ENCODE measurements around the gene PIM1. TPM values are rescaled to one million over a fixed set of nuclear protein-coding genes. Genes with fewer than 3 reads are reported as not detected.

The PIM1 gene
- total RNA-seq, 2 experiments from 2014 or later = 137 to 163 TPM

- ChIA-PET POLR2A (no interaction called here), CTCF (interaction anchor here (0.6 to 1.2 kb wide), 2 partner anchors 64 to 129 kb away, joined by 3 to 4 read pairs; no protein-coding TSS in a partner anchor)
- DNase-seq (no peak), ATAC-seq (no peak)
- Mint-ChIP-seq H3K4me1 (peaks cover 31% of the 10 kb centered on the region), H3K9me3 (ENCODE audit: low read depth) (no peaks in the 10 kb centered on the region), H3K27me3 (no peaks in the 10 kb centered on the region), H3K4me3 (no peak overlapping the region), H3K27ac (no peak overlapping the region), H3K36me3 (ENCODE audit: low read depth) (no peaks in the 10 kb centered on the region)
- intact Hi-C loops (cut with DNase I, micrococcal nuclease) = no loop called here
Observed at GRCh38 chr6:37158508-37158907, 11.4 kb upstream of the PIM1 start.

GRCh38 chr6:37160922-37161778, 8.8 kb upstream of the PIM1 start:
- H3K27me3 Mint-ChIP-seq = no peaks in the 10 kb centered on the region
- no peaks in the 10 kb centered on the region for H3K36me3 Mint-ChIP-seq (ENCODE audit: low read depth)
- intact Hi-C loops (cut with DNase I, micrococcal nuclease) = no loop called here
- no peak overlapping the region for H3K27ac Mint-ChIP-seq
- CTCF ChIA-PET = interaction anchor here (0.7 to 2.3 kb wide), 9 partner anchors 10 to 535 kb away, joined by 3 to 6 read pairs (median 3); no protein-coding TSS in a partner anchor
- H3K9me3 Mint-ChIP-seq (ENCODE audit: low read depth) = no peaks in the 10 kb centered on the region
- peaks cover 16% of the 10 kb centered on the region for H3K4me1 Mint-ChIP-seq
- H3K4me3 Mint-ChIP-seq = no peak overlapping the region
- DNase-seq (no peak), ATAC-seq (no peak)
- POLR2A ChIA-PET = interaction anchor here (0.6 to 1.0 kb wide), 2 partner anchors 8 to 11 kb away, joined by 3 read pairs; no protein-coding TSS in a partner anchor

DNA sequence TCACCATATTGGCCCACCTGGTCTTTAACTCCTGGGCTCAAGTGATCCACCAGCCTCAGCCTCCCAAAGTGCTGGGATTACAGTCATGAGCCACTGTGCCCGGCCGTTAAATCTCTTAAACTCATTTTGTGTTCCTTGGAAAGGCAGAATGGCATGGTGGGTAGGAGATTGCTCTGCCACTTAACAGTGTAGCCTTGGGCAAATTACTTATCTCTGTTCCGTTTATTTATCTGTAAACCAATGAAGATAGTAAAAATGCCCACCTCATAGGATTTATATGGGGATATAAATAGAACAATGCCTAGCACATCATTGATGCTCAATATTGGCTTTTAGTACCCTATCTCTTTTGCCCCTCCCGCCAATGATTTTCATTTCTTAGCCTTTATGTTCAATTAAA, 7.2 kb upstream of the PIM1 start:
- peaks cover 7% of the 10 kb centered on the region for H3K4me1 Mint-ChIP-seq
- ChIA-PET CTCF (interaction anchor here (0.5 kb wide), 1 partner anchor 91 kb away, joined by 3 read pairs; no protein-coding TSS in a partner anchor), POLR2A (no interaction called here)
- intact Hi-C loops (cut with DNase I, micrococcal nuclease) = no loop called here
- H3K4me3 Mint-ChIP-seq = no peak overlapping the region
- H3K27me3 Mint-ChIP-seq = no peaks in the 10 kb centered on the region
- no peak for ATAC-seq
- H3K9me3 Mint-ChIP-seq (ENCODE audit: low read depth) = no peaks in the 10 kb centered on the region
- DNase-seq = no peak
- no peak overlapping the region for H3K27ac Mint-ChIP-seq
- no peaks in the 10 kb centered on the region for H3K36me3 Mint-ChIP-seq (ENCODE audit: low read depth)

- H3K4me1 Mint-ChIP-seq = peaks cover 25% of the 10 kb centered on the region
- DNase-seq (no peak), ATAC-seq (no peak)
- H3K27ac Mint-ChIP-seq = peak overlapping the region; percentile 92
- intact Hi-C loops (cut with DNase I, micrococcal nuclease) = loop anchor here (1.0 to 2.0 kb wide), 3 partner anchors 13 to 265 kb away; partner anchors contain the start of gene CMTR1 (in 1 of the 2)
- H3K4me3 Mint-ChIP-seq = peak overlapping the region; percentile 91
- no peaks in the 10 kb centered on the region for H3K27me3 Mint-ChIP-seq
- CTCF ChIA-PET = interaction anchor here (1.0 to 13.7 kb wide), 4 partner anchors 27 to 148 kb away, joined by 3 to 271 read pairs (median 68); no protein-coding TSS in a partner anchor
- no peaks in the 10 kb centered on the region for H3K9me3 Mint-ChIP-seq (ENCODE audit: low read depth)
- H3K36me3 Mint-ChIP-seq (ENCODE audit: low read depth) = peaks cover 26% of the 10 kb centered on the region
- POLR2A ChIA-PET = interaction anchor here (0.6 kb wide), 1 partner anchor 72 kb away, joined by 3 read pairs; no protein-coding TSS in a partner anchor
Observed at GRCh38 chr6:37168163-37168758, 1.7 kb upstream of the PIM1 start.

DNA sequence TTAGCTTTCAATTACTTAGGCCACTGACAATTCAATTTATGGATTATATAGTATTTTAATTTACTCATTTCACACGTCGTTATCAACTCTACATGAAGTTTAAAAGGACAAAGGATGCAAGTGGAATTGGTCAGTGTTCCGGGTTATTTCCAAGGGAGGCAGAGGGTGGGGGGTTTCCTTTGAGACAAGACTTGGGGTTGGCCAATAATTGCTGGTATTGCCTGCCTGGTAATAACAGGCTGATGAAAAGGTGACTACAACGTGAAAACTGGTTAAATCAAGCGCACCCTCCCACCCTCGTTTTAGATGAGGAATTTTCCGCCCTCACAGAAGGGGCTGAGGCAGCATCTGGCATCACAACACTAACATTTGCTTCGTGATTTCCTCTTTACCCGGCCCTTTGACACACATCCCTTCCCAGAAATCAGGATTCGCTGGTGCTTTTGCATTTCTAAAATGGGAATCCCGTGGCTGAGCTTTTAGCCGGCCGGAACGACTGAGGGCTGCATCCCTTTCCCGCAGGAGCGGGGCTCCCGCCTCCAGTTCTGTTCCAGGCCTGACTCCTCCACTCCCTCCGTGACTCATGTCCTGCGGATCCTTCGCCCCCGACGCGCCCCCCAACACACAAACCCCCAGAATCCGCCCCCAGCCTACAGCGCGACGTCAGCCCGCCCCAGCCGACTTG, 999 bp upstream of the PIM1 start:
- Mint-ChIP-seq H3K4me1 (peaks cover 32% of the 10 kb centered on the region), H3K4me3 (peak overlapping the region; percentile 91), H3K27me3 (no peaks in the 10 kb centered on the region), H3K36me3 (ENCODE audit: low read depth) (peaks cover 33% of the 10 kb centered on the region), H3K27ac (peak overlapping the region; percentile 92), H3K9me3 (ENCODE audit: low read depth) (no peaks in the 10 kb centered on the region)
- DNase-seq (peak; percentile 71), ATAC-seq (no peak)
- intact Hi-C loops (cut with DNase I, micrococcal nuclease) = loop anchor here (1.0 to 2.0 kb wide), 10 partner anchors 14 to 650 kb away; partner anchors contain the start of genes CMTR1 (in 1 of the 2), MTCH1 (in 1 of the 2) and ZFAND3 (in 1 of the 2)
- ChIA-PET POLR2A (interaction anchor here (0.7 to 5.5 kb wide), 6 partner anchors 8 to 294 kb away, joined by 3 to 65 read pairs (median 4); partner anchors contain the start of genes MTCH1 and PPIL1), CTCF (interaction anchor here (0.6 to 13.7 kb wide), 5 partner anchors 32 to 148 kb away, joined by 3 to 271 read pairs (median 3); no protein-coding TSS in a partner anchor)

DNA sequence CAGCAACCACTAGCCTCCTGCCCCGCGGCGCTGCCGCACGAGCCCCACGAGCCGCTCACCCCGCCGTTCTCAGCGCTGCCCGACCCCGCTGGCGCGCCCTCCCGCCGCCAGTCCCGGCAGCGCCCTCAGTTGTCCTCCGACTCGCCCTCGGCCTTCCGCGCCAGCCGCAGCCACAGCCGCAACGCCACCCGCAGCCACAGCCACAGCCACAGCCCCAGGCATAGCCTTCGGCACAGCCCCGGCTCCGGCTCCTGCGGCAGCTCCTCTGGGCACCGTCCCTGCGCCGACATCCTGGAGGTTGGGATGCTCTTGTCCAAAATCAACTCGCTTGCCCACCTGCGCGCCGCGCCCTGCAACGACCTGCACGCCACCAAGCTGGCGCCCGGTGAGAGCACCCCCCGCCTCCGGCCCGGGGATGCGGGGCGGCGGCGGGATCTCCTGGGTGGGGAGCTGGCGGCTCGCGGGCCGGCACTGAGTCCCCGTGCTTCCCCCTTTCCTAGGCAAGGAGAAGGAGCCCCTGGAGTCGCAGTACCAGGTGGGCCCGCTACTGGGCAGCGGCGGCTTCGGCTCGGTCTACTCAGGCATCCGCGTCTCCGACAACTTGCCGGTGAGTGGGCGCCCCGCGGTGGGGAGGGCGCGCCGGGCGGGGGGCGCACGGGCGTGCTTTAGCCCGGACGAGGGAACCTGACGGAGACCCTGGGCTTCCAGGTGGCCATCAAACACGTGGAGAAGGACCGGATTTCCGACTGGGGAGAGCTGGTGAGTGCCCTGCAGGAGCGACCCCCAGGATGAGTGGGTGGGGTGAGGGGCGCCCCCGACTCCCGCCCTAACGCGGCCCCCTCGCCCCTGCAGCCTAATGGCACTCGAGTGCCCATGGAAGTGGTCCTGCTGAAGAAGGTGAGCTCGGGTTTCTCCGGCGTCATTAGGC, 585 bp downstream of the PIM1 start:
- POLR2A ChIA-PET = interaction anchor here (0.7 to 5.5 kb wide), 9 partner anchors 17 to 185 kb away, joined by 3 to 65 read pairs (median 6); partner anchors contain the start of genes MTCH1, TBC1D22B and TMEM217
- CTCF ChIA-PET = interaction anchor here (0.6 to 13.7 kb wide), 22 partner anchors 9 to 1363 kb away, joined by 3 to 271 read pairs (median 4); partner anchors contain the start of genes TBC1D22B and TMEM217
- peaks cover 47% of the 10 kb centered on the region for H3K4me1 Mint-ChIP-seq
- ATAC-seq = no peak
- peak; percentile 73 for DNase-seq
- intact Hi-C loops (cut with DNase I, micrococcal nuclease) = loop anchor here (1.0 to 5.0 kb wide), 4 partner anchors 87 to 576 kb away; partner anchors contain the start of genes C6orf89 (in 1 of the 2), PPIL1 (in 1 of the 2), SRSF3 (in 1 of the 2) and TBC1D22B (in 1 of the 2)
- peaks cover 48% of the 10 kb centered on the region for H3K36me3 Mint-ChIP-seq (ENCODE audit: low read depth)
- H3K9me3 Mint-ChIP-seq (ENCODE audit: low read depth) = no peaks in the 10 kb centered on the region
- H3K27me3 Mint-ChIP-seq = no peaks in the 10 kb centered on the region
- H3K27ac Mint-ChIP-seq = peak overlapping the region; percentile 96
- H3K4me3 Mint-ChIP-seq = peak overlapping the region; percentile 91

- Mint-ChIP-seq H3K4me1 (peaks cover 55% of the 10 kb centered on the region), H3K36me3 (ENCODE audit: low read depth) (peaks cover 57% of the 10 kb centered on the region), H3K9me3 (ENCODE audit: low read depth) (no peaks in the 10 kb centered on the region), H3K27ac (peak overlapping the region; percentile 96), H3K27me3 (no peaks in the 10 kb centered on the region), H3K4me3 (peak overlapping the region; percentile 91)
- ChIA-PET POLR2A (interaction anchor here (0.7 to 5.5 kb wide), 10 partner anchors 10 to 153 kb away, joined by 3 to 65 read pairs (median 6); partner anchors contain the start of genes TBC1D22B and TMEM217), CTCF (interaction anchor here (0.7 to 13.7 kb wide), 29 partner anchors 10 to 1364 kb away, joined by 3 to 271 read pairs (median 4); partner anchors contain the start of genes C6orf89, FGD2, TBC1D22B and TMEM217)
- intact Hi-C loops (cut with DNase I, micrococcal nuclease) = loop anchor here (2.0 to 5.0 kb wide), 3 partner anchors 284 to 577 kb away; partner anchors contain the start of genes C6orf89 (in 1 of the 2), PPIL1 (in 1 of the 2) and SRSF3 (in 1 of the 2)
- ATAC-seq (no peak), DNase-seq (peak; percentile 62)
Observed at GRCh38 chr6:37171201-37171969, 1.4 kb downstream of the PIM1 start.

- ATAC-seq (peak; percentile 11), DNase-seq (peak; percentile 93)
- Mint-ChIP-seq H3K4me3 (peak overlapping the region; percentile 91), H3K27ac (peak overlapping the region; percentile 96), H3K27me3 (no peaks in the 10 kb centered on the region), H3K9me3 (ENCODE audit: low read depth) (no peaks in the 10 kb centered on the region), H3K36me3 (ENCODE audit: low read depth) (peaks cover 64% of the 10 kb centered on the region), H3K4me1 (peaks cover 61% of the 10 kb centered on the region)
- CTCF ChIA-PET = interaction anchor here (0.9 to 13.7 kb wide), 31 partner anchors 11 to 1365 kb away, joined by 3 to 271 read pairs (median 5); partner anchors contain the start of genes C6orf89, FGD2, MTCH1 and TBC1D22B
- intact Hi-C loops (cut with DNase I, micrococcal nuclease) = loop anchor here (1.0 to 5.0 kb wide), 15 partner anchors 19 to 577 kb away; partner anchors contain the start of genes C6orf89 (in 2 of the 2), CCDC167 (in 1 of the 2), CDKN1A (in 1 of the 2) and PPIL1 (in 1 of the 2)
- POLR2A ChIA-PET = interaction anchor here (0.6 to 5.5 kb wide), 12 partner anchors 9 to 154 kb away, joined by 3 to 65 read pairs (median 6); partner anchors contain the start of genes TBC1D22B and TMEM217
Observed at GRCh38 chr6:37171970-37172812, 2.2 kb downstream of the PIM1 start.
